ENCODE results near the gene VWA7. TPM values are rescaled to one million over a fixed set of nuclear protein-coding genes. Genes with fewer than 3 reads are reported as not detected.

Gene VWA7
- total and polyA plus RNA-seq, 4 donors = 1.8 to 4.3 (median 3.4) TPM

- DNase-seq (ENCODE audit: low read depth in 4 of 6, low spot score in 6 of 6) = no peak
- WGBS (ENCODE audit: insufficient coverage) = 12% methylated on average over 23 of the region's 29 CpGs
- peaks cover 26% of the 10 kb centered on the region for H3K4me1 ChIP-seq (ENCODE audit: control insufficient read depth, insufficient read depth, low read length)
- H3K27ac ChIP-seq (ENCODE audit: low read depth, low read length) = peak overlapping the region; percentile 88
- peaks cover 4% of the 10 kb centered on the region for H3K36me3 ChIP-seq (ENCODE audit: control insufficient read depth, insufficient read depth, low read length)
- no peaks in the 10 kb centered on the region for H3K9me3 ChIP-seq (ENCODE audit: control insufficient read depth, insufficient read depth, low read length)
- no peaks in the 10 kb centered on the region for H3K27me3 ChIP-seq (ENCODE audit: control insufficient read depth, insufficient read depth, low read length)
- peak overlapping the region; percentile 97 for H3K4me3 ChIP-seq (ENCODE audit: low read depth, low read length)
These were observed 36.5 kb downstream of the VWA7 start for GRCh38 chr6:31740397-31741223.

GRCh38 chr6:31739639-31740396 lies 37.3 kb downstream of the VWA7 start, which contains the start of gene MSH5:
TSS of gene MSH5 (plus strand) at chr6:31740005. CDS start at chr6:31740467, 462 bp downstream.
- H3K27ac ChIP-seq (ENCODE audit: low read depth, low read length) = peak within 1 kb of the TSS; percentile 88
- peaks cover 32% of the 10 kb centered on the region for H3K4me1 ChIP-seq (ENCODE audit: control insufficient read depth, insufficient read depth, low read length)
- H3K27me3 ChIP-seq (ENCODE audit: control insufficient read depth, insufficient read depth, low read length) = peaks cover 2% of the 10 kb centered on the region
- no peaks in the 10 kb centered on the region for H3K9me3 ChIP-seq (ENCODE audit: control insufficient read depth, insufficient read depth, low read length)
- H3K4me3 ChIP-seq (ENCODE audit: low read depth, low read length) = peak within 1 kb of the TSS; percentile 97
- peaks cover 4% of the 10 kb centered on the region for H3K36me3 ChIP-seq (ENCODE audit: control insufficient read depth, insufficient read depth, low read length)
- WGBS (ENCODE audit: insufficient coverage) = under 1% methylated on average over 52 of the region's 58 CpGs
- DNase-seq (ENCODE audit: low read depth in 4 of 6, low spot score in 6 of 6) = peak; percentile 91 to 100 (median 98)

DNA sequence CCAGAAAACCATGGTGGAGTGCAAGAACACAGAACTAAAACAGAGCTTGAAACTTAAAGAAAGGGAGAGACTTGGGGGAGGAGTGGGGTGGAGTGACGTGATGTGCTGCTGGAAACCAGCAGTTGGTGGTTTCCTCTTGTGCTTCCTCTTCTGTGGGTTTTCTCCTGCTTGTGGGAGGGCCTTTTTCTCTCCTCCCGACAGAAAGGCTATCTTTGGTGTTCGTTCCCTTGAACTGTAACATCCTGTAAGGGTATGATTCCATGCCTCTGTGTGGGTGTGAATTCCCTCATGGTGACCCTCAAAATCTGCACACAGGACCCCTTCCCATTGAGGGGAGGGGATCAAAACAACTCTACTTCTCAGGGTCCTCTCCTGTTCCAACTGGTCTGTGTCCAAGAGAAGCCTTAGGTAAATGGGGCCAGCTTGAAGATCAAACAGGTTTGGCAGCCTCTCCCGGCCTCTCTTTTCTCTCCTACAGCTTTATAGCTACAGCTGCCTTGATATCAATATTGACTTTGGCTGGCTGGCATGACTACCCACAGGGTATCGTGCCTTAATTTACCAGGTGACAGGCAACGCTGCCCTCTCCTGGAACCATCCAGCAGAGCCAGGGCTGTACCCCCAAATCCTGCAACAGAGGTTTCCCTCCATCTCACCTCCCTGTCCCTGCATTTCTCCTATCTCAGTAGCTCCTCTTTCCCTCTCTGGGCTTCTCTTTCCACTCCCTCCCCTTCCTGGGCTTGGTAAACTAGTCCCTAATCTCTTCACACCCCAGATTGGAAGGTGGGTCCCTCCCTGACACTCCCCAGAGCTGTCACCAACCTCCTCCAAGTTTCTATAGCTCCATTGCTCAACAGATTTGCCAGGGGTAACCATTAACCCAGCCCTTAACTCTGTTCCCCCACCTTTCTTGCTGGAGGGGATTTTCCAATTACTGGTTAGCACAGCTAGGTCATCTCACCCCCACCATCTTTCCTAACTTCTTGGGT lies 38.8 kb downstream of the VWA7 start:
- peak overlapping the region; percentile 84 for H3K27ac ChIP-seq (ENCODE audit: low read depth, low read length)
- H3K4me1 ChIP-seq (ENCODE audit: control insufficient read depth, insufficient read depth, low read length) = peaks cover 41% of the 10 kb centered on the region
- no peaks in the 10 kb centered on the region for H3K9me3 ChIP-seq (ENCODE audit: control insufficient read depth, insufficient read depth, low read length)
- H3K27me3 ChIP-seq (ENCODE audit: control insufficient read depth, insufficient read depth, low read length) = peaks cover 2% of the 10 kb centered on the region
- peaks cover 7% of the 10 kb centered on the region for H3K36me3 ChIP-seq (ENCODE audit: control insufficient read depth, insufficient read depth, low read length)
- no peak overlapping the region for H3K4me3 ChIP-seq (ENCODE audit: low read depth, low read length)
- peak in 2 of 6 donors; percentile 23 to 65 for DNase-seq (ENCODE audit: low read depth in 4 of 6, low spot score in 6 of 6)
- 39% methylated on average over 4 of the region's 6 CpGs for WGBS (ENCODE audit: insufficient coverage)

- WGBS (ENCODE audit: insufficient coverage) = 29% methylated on average over 5 of the region's 7 CpGs
- Histone ChIP-seq H3K4me3 (ENCODE audit: low read depth, low read length) (no peak overlapping the region), H3K36me3 (ENCODE audit: control insufficient read depth, insufficient read depth, low read length) (peaks cover 8% of the 10 kb centered on the region), H3K27me3 (ENCODE audit: control insufficient read depth, insufficient read depth, low read length) (peaks cover 2% of the 10 kb centered on the region), H3K9me3 (ENCODE audit: control insufficient read depth, insufficient read depth, low read length) (no peaks in the 10 kb centered on the region), H3K27ac (ENCODE audit: low read depth, low read length) (peak overlapping the region; percentile 84), H3K4me1 (ENCODE audit: control insufficient read depth, insufficient read depth, low read length) (peaks cover 41% of the 10 kb centered on the region)
- peak in 2 of 6 donors; percentile 27 to 44 for DNase-seq (ENCODE audit: low read depth in 4 of 6, low spot score in 6 of 6)
These were observed 39.7 kb downstream of the VWA7 start for GRCh38 chr6:31737315-31737990.

DNA sequence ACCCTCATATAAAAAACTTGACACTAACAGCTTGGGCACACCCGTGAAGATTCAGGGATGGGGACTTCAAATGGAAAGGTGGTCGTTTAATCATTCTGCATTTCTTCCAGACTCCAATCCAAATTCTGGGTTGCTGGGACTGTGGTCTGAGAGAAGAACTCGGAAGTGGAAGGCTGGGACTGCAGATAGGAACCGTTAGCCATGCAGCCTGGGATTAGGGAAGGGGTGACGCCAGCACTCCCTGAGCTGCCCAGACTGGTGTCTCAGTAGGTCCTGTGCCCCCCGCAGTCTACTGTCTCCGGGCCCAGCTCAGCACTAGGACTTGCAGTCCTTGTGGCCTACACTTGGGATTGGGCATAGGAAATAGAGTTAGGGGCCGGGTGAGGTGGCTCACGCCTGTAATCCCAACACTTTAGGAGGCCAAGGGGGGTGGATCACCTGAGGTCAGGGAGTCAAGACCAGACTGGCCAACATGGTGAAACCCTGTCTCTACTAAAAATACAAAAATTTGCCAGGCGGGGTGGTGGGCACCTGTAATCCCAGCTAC lies 40.3 kb downstream of the VWA7 start:
- Histone ChIP-seq H3K36me3 (ENCODE audit: control insufficient read depth, insufficient read depth, low read length) (peaks cover 6% of the 10 kb centered on the region), H3K27ac (ENCODE audit: low read depth, low read length) (peak overlapping the region; percentile 84), H3K27me3 (ENCODE audit: control insufficient read depth, insufficient read depth, low read length) (peaks cover 2% of the 10 kb centered on the region), H3K4me3 (ENCODE audit: low read depth, low read length) (peak overlapping the region; percentile 68), H3K9me3 (ENCODE audit: control insufficient read depth, insufficient read depth, low read length) (no peaks in the 10 kb centered on the region), H3K4me1 (ENCODE audit: control insufficient read depth, insufficient read depth, low read length) (peaks cover 41% of the 10 kb centered on the region)
- 55% methylated on average over 7 of the region's 10 CpGs for WGBS (ENCODE audit: insufficient coverage)
- DNase-seq (ENCODE audit: low read depth in 4 of 6, low spot score in 6 of 6) = no peak

DNA sequence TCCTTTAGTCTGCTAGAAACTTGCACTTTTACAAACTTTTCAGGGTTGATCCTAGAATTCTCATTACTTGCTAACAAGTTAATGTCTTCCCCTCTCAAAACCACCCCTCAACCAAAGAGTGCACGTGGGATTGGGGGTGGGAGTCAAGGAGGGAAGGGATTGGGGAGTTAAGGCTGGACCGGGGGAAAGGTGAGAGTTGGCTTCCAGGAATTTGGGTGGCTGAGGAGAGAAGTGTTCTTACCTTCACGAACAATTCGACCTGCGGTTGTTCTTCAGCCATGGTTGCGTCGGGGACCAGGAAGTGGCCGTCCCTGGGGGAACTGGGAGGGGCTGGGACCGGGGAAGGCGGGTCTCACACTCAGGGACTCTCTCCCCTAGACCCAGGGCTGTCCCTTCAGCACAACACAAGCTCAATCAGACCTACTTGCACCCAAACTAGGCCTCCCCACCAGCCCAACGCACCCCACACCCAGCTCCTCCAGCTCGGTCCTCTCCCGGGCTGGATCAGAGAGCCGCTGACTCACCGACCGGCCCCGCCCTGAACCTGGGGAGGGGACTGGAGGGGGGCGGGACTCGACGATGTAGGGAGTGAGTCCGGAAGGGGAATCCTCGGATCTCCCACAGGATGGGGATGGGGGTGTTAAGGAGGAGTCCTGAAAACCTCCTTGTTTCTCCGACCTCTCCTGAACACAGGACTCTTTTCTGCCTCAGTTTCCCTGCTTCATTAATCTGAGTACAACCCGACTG lies 40.9 kb downstream of the VWA7 start, which contains the start of gene CLIC1:
Gene CLIC1 (minus strand): TSS at position 510 of the 747 bp plus-strand sequence. CDS start 230 bp downstream, at position 280.
- Histone ChIP-seq H3K4me3 (ENCODE audit: low read depth, low read length) (peak within 1 kb of the TSS; percentile 68), H3K36me3 (ENCODE audit: control insufficient read depth, insufficient read depth, low read length) (peaks cover 6% of the 10 kb centered on the region), H3K9me3 (ENCODE audit: control insufficient read depth, insufficient read depth, low read length) (no peaks in the 10 kb centered on the region), H3K4me1 (ENCODE audit: control insufficient read depth, insufficient read depth, low read length) (peaks cover 41% of the 10 kb centered on the region), H3K27me3 (ENCODE audit: control insufficient read depth, insufficient read depth, low read length) (peaks cover 2% of the 10 kb centered on the region), H3K27ac (ENCODE audit: low read depth, low read length) (peak within 1 kb of the TSS; percentile 84)
- 1% methylated on average over 9 of the region's 24 CpGs for WGBS (ENCODE audit: insufficient coverage)
- DNase-seq (ENCODE audit: low read depth in 4 of 6, low spot score in 6 of 6) = peak in 2 of 6 donors; percentile 27 to 81

- Histone ChIP-seq H3K4me3 (ENCODE audit: low read depth, low read length) (peak overlapping the region; percentile 68), H3K27ac (ENCODE audit: low read depth, low read length) (peak overlapping the region; percentile 84), H3K4me1 (ENCODE audit: control insufficient read depth, insufficient read depth, low read length) (peaks cover 40% of the 10 kb centered on the region), H3K27me3 (ENCODE audit: control insufficient read depth, insufficient read depth, low read length) (peaks cover 2% of the 10 kb centered on the region), H3K9me3 (ENCODE audit: control insufficient read depth, insufficient read depth, low read length) (no peaks in the 10 kb centered on the region), H3K36me3 (ENCODE audit: control insufficient read depth, insufficient read depth, low read length) (peaks cover 6% of the 10 kb centered on the region)
- peak in 2 of 6 donors; percentile 37 to 58 for DNase-seq (ENCODE audit: low read depth in 4 of 6, low spot score in 6 of 6)
- WGBS (ENCODE audit: insufficient coverage) = 1% methylated on average over 12 of the region's 18 CpGs
These were observed 42.2 kb downstream of the VWA7 start for GRCh38 chr6:31734821-31735406.
